Choroid plexus epithelial cell (primary cell): ENCODE data around the gene PDPK1.
"Not testable (repeated sequence)": the region's sequence is repeated elsewhere in the genome, so short reads cannot be mapped to it uniquely, and the experiment has no call there.

Experiments
- DNase-seq: peaks from one replicate; pipeline ENCODE4 v3.0.0-alpha.2; 2010; ENCODE audit warnings: low read depth
- H3K4me3 ChIP-seq: 2 replicates; pipeline ENCODE4 v1.5.1; 2011; ENCODE audit warnings: low read depth, mild to moderate bottlenecking, control low read depth, low read length, moderate library complexity
- TF ChIP-seq, protein P1 (sequence below): conservative IDR thresholded peaks from 2 replicates; pipeline ENCODE4 v1.5.1; 2011; ENCODE audit warnings: low read depth, mild to moderate bottlenecking, control low read depth, inconsistent platforms, low read length, moderate library complexity

PDPK1 gene

DNA sequence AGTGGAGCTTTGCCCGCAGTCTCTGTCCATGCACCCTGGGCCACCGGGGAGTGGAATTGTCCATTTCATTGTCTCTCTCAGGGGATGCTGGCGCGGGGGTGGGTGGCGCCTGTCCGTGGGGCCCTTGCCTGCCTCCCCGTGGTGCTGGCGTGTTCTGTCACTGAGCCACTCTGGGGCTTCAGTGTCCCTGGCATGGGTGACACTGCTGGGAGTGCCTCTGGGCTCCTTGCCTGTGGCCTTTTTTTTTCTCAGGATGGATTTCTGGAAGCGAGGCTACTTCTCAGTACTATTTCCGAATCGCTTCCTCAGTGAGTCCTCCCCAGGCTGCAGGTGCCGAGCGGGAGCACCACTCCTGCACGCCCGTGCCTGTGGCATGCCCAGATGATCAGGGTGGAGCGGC is 55.0 kb downstream of the PDPK1 start:
- H3K4me3 ChIP-seq, result no peak overlapping the region
- DNase-seq, result no peak
- TF ChIP-seq, protein P1, sequence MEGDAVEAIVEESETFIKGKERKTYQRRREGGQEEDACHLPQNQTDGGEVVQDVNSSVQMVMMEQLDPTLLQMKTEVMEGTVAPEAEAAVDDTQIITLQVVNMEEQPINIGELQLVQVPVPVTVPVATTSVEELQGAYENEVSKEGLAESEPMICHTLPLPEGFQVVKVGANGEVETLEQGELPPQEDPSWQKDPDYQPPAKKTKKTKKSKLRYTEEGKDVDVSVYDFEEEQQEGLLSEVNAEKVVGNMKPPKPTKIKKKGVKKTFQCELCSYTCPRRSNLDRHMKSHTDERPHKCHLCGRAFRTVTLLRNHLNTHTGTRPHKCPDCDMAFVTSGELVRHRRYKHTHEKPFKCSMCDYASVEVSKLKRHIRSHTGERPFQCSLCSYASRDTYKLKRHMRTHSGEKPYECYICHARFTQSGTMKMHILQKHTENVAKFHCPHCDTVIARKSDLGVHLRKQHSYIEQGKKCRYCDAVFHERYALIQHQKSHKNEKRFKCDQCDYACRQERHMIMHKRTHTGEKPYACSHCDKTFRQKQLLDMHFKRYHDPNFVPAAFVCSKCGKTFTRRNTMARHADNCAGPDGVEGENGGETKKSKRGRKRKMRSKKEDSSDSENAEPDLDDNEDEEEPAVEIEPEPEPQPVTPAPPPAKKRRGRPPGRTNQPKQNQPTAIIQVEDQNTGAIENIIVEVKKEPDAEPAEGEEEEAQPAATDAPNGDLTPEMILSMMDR, result no peak

DNA sequence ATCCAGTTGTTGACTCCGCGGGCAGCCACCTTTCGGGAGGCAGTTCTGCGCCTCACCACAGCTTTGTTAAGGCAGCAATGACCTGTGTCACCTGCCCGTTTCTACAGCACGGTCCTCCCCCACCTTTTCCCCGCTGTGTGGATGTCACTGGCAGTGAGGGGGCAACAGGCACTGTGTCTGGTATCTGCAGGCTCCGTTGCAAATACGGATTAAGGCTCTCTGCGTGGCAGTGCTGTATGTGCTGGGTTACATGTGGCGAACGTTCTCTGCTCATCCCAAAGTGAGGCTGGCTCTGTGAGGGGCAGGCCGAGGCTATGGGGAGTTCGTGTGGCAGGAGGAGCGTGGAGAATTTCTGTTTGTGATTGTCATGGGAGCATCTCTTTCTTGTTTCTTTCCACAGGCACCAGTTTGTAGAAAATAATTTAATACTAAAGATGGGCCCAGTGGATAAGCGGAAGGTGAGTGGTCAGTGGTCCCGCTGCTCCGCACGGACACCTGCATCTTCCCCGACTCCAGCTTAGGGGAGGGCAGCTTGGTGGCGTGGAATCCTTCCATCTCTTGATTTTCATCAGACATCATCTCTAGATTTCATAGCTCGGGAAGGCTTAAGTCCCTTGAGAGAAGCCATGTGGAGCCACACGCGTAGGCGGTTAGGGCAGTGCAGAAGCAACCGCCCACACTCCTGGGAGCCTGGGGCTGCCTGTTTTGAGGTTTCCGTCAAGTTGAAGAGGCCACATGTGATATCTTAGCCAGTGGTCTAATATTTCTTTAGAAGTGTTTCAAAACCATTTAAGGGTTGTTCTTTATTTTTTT is 57.8 kb downstream of the PDPK1 start:
- TF ChIP-seq, protein P1, result no peak
- no peak overlapping the region for H3K4me3 ChIP-seq
- peak; percentile 5 for DNase-seq

DNA sequence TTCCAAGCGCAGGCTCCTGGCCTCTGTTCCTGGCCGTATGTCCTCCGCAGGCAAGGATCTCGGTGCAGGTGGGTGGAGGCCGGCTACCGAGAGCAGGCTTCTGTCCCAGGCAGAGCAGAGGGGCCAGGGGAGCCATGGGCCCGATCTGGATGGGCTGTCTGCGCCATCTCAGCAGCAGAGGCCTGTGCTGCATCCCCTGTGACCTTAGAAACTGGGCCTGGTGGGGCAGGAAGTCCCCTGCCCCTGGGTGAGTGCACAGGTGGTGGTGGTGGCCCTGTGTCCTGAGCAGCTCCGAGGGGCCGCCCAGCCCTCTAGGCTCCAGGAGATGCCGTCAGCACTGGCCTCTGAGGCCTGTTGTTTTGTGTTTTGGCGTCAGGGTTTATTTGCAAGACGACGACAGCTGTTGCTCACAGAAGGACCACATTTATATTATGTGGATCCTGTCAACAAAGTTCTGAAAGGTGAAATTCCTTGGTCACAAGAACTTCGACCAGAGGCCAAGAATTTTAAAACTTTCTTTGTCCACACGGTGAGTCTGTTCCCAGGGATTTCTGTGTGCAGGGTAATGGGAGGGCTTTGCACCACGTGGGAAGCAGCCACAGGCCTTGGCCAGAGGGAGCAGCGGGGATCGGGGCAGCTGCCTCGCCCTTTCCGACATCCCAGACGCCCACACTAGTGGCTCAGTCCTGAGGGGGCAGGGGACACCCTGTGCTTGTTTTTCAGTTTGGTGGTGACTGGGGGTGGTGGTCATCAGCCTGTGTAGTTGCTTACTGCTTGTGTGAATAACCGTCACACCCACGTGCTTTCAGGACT is 59.1 kb downstream of the PDPK1 start:
- TF ChIP-seq, protein P1, result no peak
- no peak overlapping the region for H3K4me3 ChIP-seq
- DNase-seq, result no peak

DNA sequence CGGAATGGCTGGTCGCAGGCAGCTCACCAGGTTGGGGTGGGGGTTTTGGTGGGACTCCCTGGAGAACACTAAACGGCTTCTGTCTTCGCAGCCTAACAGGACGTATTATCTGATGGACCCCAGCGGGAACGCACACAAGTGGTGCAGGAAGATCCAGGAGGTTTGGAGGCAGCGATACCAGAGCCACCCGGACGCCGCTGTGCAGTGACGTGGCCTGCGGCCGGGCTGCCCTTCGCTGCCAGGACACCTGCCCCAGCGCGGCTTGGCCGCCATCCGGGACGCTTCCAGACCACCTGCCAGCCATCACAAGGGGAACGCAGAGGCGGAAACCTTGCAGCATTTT is 59.7 kb downstream of the PDPK1 start:
- H3K4me3 ChIP-seq, result no peak overlapping the region
- TF ChIP-seq, protein P1, result no peak
- DNase-seq, result no peak

DNA sequence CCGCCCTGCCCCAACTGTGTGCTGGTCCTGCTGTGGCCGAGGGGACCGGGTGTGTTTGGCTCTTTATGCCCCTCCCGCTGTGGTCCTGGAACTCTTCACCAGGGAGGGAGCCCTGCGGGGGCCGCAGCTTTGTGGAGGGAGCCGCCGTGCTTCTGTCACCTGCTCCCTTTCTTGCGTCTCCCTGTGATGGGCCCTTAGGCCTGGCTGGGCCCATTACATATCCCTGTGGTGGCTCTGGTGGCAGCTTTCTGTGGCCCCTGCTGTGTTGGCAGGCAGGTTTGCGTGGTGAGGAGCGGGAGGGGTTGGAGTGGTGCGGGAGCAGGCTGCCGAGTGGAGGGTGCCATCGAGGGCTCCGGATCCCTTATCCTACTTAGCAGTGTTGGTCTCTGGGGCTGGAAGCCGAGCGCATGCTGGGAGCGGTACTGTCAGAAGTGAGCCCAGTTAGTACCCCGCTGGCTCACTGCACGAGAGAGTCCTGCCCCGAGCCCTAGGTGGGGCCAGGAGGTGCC is 60.4 kb downstream of the PDPK1 start:
- DNase-seq, result no peak
- TF ChIP-seq, protein P1, result no peak

DNA sequence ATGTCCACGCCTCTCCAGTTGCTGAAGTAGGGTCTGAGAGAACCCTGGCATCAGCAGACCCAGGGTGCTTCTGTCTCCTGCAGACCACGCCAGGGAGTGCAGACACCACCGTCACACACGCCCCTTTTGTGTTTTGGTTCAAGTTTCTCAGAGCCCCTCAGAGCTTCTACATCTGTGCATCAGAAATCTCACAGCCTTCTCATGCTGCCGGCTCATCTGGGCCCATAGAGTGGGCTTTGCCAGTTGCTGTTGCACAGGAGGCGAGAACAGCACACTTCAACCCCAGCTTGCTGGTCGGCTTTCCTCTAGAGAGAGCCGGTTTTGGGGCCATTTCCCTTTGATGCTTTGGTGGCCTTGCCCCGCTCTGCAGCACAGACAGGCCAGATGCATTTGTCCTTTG is 60.9 kb downstream of the PDPK1 start:
- no peak for DNase-seq
- TF ChIP-seq, protein P1, result no peak
- no peak overlapping the region for H3K4me3 ChIP-seq

More for the DNA sequence above, 60.4 kb downstream of the PDPK1 start:
- H3K4me3 ChIP-seq, result no peak overlapping the region

DNA sequence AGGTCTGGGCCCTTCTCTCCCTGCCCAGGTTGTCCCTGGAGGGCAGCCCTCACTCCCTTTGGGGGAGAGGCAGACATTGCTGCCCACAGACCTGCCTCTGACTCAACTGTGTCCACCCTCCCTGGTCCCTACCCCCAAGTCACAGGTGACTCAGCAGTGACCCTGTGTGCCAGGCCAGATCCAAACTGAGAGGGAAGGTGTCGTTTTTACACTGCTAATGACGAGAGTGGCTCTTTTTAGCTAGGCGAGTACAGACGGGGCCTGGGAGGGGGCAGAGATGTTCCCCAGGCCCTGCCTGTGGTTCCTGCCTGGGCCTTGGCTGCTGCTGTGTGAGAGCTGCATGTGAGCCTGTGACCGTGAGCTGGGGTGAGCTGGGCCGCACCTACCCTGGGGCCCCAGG is 61.3 kb downstream of the PDPK1 start:
- H3K4me3 ChIP-seq, DNase-seq: not testable (repeated sequence)

DNA sequence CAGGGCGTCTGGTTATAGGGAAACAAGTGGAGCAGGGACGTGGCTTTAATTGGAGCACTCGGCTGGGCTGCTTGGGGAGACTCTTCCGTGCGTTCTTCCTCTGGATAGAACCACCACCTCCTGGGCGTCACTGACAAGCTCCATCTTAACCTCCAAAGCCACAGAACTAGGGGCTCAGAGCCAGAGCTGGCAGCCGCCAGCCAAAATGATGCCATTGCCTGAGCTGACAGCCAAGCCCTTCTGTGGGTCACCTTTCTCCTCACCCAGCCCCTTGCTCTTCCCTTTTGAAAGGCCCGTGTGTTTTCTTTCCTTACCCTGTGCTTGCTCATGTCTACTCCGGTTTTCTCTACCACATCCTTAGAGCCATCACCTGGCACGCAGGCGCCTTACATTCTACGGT is 62.0 kb downstream of the PDPK1 start:
- H3K4me3 ChIP-seq, DNase-seq: not testable (repeated sequence)

DNA sequence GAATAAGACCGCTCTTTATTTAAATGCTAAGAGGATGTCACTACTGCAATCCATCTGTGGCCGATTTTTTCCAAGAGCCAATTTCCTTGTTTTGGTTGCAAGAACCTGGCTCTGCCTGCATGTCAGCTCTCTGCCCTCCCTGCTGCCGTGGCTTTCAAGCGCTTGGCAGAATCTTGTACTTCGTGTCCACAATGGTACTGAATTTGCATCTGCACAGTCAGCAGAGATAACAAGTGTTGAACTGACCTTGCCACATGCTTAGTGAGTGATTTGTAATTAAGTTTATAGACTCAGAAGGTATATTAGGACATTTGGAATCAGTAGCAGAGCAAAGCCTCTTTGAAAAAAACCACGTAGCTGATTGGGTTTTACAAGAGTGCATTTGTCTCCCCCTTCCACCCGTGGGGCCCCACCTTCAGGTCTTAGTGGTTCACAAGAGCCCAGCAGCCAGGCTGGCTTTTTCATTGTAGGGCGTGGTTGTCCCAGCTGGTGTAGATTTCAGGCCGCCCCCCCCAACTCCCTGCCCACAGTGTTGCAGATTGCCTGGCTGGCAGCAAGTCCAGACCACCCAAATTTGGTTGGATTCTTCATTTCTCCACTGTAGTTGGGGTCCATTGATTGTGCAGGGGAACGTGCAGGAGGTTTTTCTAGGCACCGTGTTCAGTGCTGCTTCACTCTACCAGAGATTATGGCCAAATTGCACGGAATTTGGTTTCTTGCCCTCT is 63.6 kb downstream of the PDPK1 start:
- not testable (repeated sequence) for H3K4me3 ChIP-seq, DNase-seq

DNA sequence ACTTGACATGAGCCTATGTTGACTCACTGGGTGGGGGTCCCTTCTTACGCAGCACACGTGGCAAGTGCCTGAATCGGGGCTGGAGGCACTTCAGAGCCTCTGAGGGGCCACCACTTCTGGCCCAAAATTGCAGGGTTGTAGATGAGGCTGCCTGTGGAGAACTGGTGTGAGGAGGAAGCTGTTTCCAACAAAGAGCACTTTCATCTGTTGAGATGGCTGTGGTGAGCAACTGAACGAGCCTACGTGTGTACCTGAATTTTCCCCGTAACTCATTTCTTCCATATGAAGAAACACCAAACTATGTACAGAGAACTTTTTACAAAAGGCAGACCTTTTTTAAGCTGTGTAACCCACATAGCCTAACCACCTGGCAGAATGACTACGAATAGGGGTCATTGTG is 64.4 kb downstream of the PDPK1 start:
- not testable (repeated sequence) for DNase-seq, H3K4me3 ChIP-seq
